KMS-11 (cell line): ENCODE data around the gene MSX2.

Experiments used
- H2AFZ ChIP-seq: fragments of 200-600 bp; sonication (generic); 2 replicates; pipeline ENCODE4 v1.6.1; 2016; ENCODE audit warnings: antibody characterized with exemption, mixed run types, low read depth
- H3K27ac ChIP-seq: fragments of 200-600 bp; sonication (generic); 2 replicates; pipeline ENCODE4 v1.6.1; 2016; ENCODE audit warnings: mild to moderate bottlenecking, mixed run types
- H3K27me3 ChIP-seq: fragments of 200-600 bp; sonication (generic); 2 replicates; pipeline ENCODE4 v1.6.1; 2017; ENCODE audit warnings: mild to moderate bottlenecking, low read depth, mixed run types, moderate library complexity; ENCODE audit not compliant: insufficient read depth
- H3K36me3 ChIP-seq: fragments of 200-600 bp; sonication (generic); 2 replicates; pipeline ENCODE4 v1.6.1; 2017; ENCODE audit warnings: mild to moderate bottlenecking, mixed run types; ENCODE audit not compliant: insufficient read depth
- H3K4me1 ChIP-seq: fragments of 200-600 bp; sonication (generic); 2 replicates; pipeline ENCODE4 v1.6.1; 2016; ENCODE audit warnings: mild to moderate bottlenecking, low read depth, mixed run types; ENCODE audit not compliant: poor library complexity, severe bottlenecking
- H3K4me2 ChIP-seq: fragments of 200-600 bp; sonication (generic); 2 replicates; pipeline ENCODE4 v1.7.0; 2016; ENCODE audit warnings: mild to moderate bottlenecking, mixed run types
- H3K4me3 ChIP-seq: fragments of 200-600 bp; sonication (generic); IDR thresholded peaks from 2 replicates; pipeline ENCODE4 v1.6.1; 2017; ENCODE audit warnings: low read depth, low read length, mixed read lengths; ENCODE audit not compliant: insufficient read depth
- H3K79me2 ChIP-seq: fragments of 200-600 bp; sonication (generic); 2 replicates; pipeline ENCODE4 v1.6.1; 2016; ENCODE audit warnings: low read depth, mixed run types; ENCODE audit not compliant: insufficient read depth
- H3K9ac ChIP-seq: fragments of 200-600 bp; sonication (generic); 2 replicates; pipeline ENCODE4 v1.6.1; 2016; ENCODE audit warnings: mild to moderate bottlenecking, mixed run types
- H4K20me1 ChIP-seq: fragments of 200-600 bp; sonication (generic); 2 replicates; pipeline ENCODE4 v1.6.1; 2016; ENCODE audit warnings: mild to moderate bottlenecking, mixed run types; ENCODE audit not compliant: insufficient read depth
- CTCF ChIP-seq: fragments of 200-600 bp; sonication (generic); conservative IDR thresholded peaks from 2 replicates; pipeline ENCODE4 v1.6.1; 2017; ENCODE audit warnings: low read depth, mild to moderate bottlenecking, antibody characterized with exemption, low read length, moderate library complexity, mixed read lengths

The MSX2 gene

GRCh38 chr5:174680901-174681565 lies 43.3 kb upstream of the MSX2 start:
- no peaks in the 10 kb centered on the region for H3K27me3 ChIP-seq
- H3K4me2 ChIP-seq, result no peak overlapping the region
- no peaks in the 10 kb centered on the region for H3K79me2 ChIP-seq
- H3K9ac ChIP-seq, result no peak overlapping the region
- no peaks in the 10 kb centered on the region for H3K4me1 ChIP-seq
- H3K4me3 ChIP-seq, result no peak overlapping the region
- no peaks in the 10 kb centered on the region for H3K36me3 ChIP-seq
- TF ChIP-seq CTCF, result no peak
- H4K20me1 ChIP-seq, result no peaks in the 10 kb centered on the region
- H2AFZ ChIP-seq, result no peak overlapping the region
- no peak overlapping the region for H3K27ac ChIP-seq

GRCh38 chr5:174687503-174687902 lies 36.9 kb upstream of the MSX2 start:
- TF ChIP-seq CTCF, result no peak
- Histone ChIP-seq H4K20me1 (no peaks in the 10 kb centered on the region), H3K27me3 (no peaks in the 10 kb centered on the region), H3K4me3 (no peak overlapping the region), H3K36me3 (no peaks in the 10 kb centered on the region), H3K9ac (no peak overlapping the region), H3K4me1 (no peaks in the 10 kb centered on the region), H3K79me2 (no peaks in the 10 kb centered on the region), H3K4me2 (no peak overlapping the region), H2AFZ (no peak overlapping the region), H3K27ac (no peak overlapping the region)

GRCh38 chr5:174688441-174689354 lies 35.7 kb upstream of the MSX2 start:
- Histone ChIP-seq H3K9ac (no peak overlapping the region), H3K79me2 (no peaks in the 10 kb centered on the region), H3K27me3 (no peaks in the 10 kb centered on the region), H4K20me1 (no peaks in the 10 kb centered on the region), H2AFZ (no peak overlapping the region), H3K4me2 (no peak overlapping the region), H3K4me1 (no peaks in the 10 kb centered on the region), H3K4me3 (no peak overlapping the region), H3K27ac (no peak overlapping the region), H3K36me3 (no peaks in the 10 kb centered on the region)
- no peak for TF ChIP-seq CTCF

- Histone ChIP-seq H3K4me2 (no peak overlapping the region), H3K36me3 (no peaks in the 10 kb centered on the region)
- TF ChIP-seq CTCF, result no peak
These were observed 34.1 kb upstream of the MSX2 start for GRCh38 chr5:174690271-174690670.

More at GRCh38 chr5:174690271-174690670, 34.1 kb upstream of the MSX2 start:
- Histone ChIP-seq H3K4me3 (no peak overlapping the region), H3K27ac (no peak overlapping the region), H4K20me1 (no peaks in the 10 kb centered on the region), H3K9ac (no peak overlapping the region), H2AFZ (no peak overlapping the region), H3K79me2 (no peaks in the 10 kb centered on the region), H3K4me1 (no peaks in the 10 kb centered on the region), H3K27me3 (no peaks in the 10 kb centered on the region)
